NCI-H460 (cell line): ENCODE measurements around the gene EDIL3. TPM values are rescaled to one million over a fixed set of nuclear protein-coding genes. Genes with fewer than 3 reads are reported as not detected.
"Not testable (repeated sequence)": the region's sequence is repeated elsewhere in the genome, so short reads cannot be mapped to it uniquely, and the experiment has no call there.

ENCODE experiments used
- DNase-seq: peaks from one replicate; pipeline ENCODE4 v3.0.0-alpha.2; 2016; ENCODE audit warnings: low read depth; ENCODE audit errors: extremely low read depth
- total RNA-seq: library from RNA; depleted of rRNA; stranded (reverse); fragments of >200 nt; shearing (Covaris generic); gene quantifications from 2 replicates; pipeline ENCODE4 v1.2.3, GENCODE V29; 2014

The EDIL3 gene
- total RNA-seq, 1 experiment from 2014 or later: 39.4 TPM

GRCh38 chr5:84379749-84380148 lies 4.9 kb downstream of the EDIL3 start:
- no peak for DNase-seq

DNA sequence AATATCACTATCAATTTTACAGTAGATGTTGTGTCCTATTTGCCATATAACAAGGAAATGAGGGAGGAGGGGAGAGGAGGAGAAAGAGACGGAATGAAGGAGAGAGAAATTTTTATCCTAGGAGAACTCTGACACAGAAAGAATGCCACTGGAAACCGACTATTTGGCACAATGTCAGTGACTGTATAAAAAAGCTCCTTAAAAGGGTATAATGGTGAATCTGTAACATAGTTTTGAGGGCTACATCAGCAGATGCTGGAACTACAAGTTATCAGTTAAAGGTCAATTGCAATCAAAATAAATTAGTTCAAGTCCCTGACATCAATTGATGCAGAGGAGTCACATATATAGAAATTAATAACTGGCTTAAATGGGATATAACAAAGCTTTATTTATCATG lies 5.7 kb downstream of the EDIL3 start:
- no peak for DNase-seq

- DNase-seq: no peak
These were observed 6.3 kb downstream of the EDIL3 start for GRCh38 chr5:84378420-84378819.

- no peak for DNase-seq
These were observed 8.3 kb downstream of the EDIL3 start for GRCh38 chr5:84376346-84376745.

- DNase-seq: no peak
These were observed 10.1 kb downstream of the EDIL3 start for GRCh38 chr5:84374568-84374967.

GRCh38 chr5:84373506-84373905 lies 11.2 kb downstream of the EDIL3 start:
- no peak for DNase-seq

- DNase-seq: no peak
These were observed 12.5 kb downstream of the EDIL3 start for GRCh38 chr5:84372066-84372695.

- no peak for DNase-seq
These were observed 14.5 kb downstream of the EDIL3 start for GRCh38 chr5:84370176-84370575.

DNA sequence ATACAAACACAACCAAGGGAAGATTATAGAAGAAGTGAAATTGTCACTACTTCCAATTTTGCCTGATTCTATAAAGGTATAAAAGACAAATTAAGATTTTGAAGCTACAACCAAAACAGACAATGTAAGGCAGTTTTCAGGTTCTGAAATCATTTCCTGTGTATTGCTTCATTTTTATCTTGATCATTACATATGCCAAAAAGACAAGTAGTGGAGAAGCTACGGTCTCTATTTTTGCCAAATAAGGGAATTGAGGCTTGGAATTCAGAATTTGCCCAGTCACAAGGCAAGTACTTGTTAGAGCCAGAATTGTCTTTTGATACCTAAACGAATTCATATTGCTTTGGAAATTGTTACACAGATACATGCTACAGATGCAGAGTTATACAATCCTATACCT lies 20.6 kb downstream of the EDIL3 start:
- no peak for DNase-seq

DNA sequence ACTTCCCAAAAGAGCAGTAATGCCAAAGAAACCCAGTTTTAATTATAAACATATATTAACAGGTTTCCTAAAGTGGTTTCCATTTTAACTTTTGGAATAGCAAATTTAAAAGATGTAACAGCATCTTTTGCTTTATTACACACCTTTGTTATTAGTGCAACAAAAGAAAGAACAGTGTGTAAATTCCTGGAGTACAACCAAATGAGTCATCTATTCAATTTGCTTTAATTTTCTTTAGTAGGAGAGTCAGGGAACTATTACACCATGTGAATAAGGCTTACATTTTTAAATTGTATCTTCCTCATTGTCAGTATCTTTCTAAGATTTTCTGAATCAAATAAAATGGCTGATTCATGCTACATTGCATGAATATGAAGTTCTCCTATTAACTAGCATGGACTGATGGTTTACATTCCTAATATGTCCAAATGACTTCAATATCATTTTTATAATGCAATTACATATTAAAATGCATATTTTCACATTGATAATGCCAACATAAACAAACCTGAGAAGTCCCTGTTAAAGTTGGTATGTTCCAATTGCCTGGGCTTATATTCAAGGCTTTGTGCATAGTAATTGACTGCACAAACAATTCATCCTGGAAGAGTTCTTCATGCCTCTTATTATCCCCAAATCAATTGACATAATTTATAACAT lies 22.5 kb downstream of the EDIL3 start:
- no peak for DNase-seq

- no peak for DNase-seq
These were observed 23.1 kb downstream of the EDIL3 start for GRCh38 chr5:84361572-84361971.

DNA sequence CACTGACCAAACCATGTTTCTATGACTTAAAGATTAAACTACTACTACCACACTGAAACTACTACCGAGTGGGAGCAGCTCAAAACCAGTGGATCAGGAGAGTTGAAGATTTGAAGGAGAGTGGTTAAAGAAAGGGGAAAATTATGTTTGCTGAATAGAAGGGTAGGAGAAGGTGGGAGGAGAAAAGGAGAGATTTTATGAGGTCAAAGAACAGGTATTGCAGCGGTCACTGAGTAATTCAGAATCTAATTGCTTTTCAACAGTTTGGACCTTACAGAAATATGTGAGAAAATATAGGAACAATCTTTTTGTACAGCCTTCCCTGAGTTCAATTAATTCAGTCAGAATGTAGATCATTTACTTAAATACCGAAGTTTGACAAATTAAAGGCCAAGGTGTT lies 24.6 kb downstream of the EDIL3 start:
- DNase-seq: no peak

- DNase-seq: no peak
These were observed 30.6 kb downstream of the EDIL3 start for GRCh38 chr5:84354101-84354500.

GRCh38 chr5:84344788-84345187 lies 39.9 kb downstream of the EDIL3 start:
- DNase-seq: no peak

- DNase-seq: no peak
These were observed 41.5 kb downstream of the EDIL3 start for GRCh38 chr5:84343171-84343570.

- no peak for DNase-seq
These were observed 52.6 kb downstream of the EDIL3 start for GRCh38 chr5:84332106-84332505.

DNA sequence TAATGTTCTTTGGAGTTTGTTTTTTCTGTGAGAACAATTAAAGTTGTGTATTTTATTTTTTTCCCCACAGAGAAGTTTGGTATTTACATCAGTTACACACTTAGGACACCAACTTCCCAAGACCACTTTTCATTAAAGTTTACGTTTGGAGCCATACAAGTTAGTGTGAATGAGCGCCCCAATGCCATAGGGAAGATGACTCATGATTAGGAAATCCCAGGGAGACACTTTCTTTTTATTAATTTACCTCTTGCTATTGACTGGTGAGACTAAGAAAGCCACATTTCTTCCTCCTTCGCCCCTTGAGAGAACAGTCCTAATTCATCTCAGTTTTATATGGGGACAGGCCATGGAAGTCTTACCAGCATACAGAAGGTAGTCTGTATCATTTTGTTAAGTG lies 57.1 kb downstream of the EDIL3 start:
- no peak for DNase-seq

DNA sequence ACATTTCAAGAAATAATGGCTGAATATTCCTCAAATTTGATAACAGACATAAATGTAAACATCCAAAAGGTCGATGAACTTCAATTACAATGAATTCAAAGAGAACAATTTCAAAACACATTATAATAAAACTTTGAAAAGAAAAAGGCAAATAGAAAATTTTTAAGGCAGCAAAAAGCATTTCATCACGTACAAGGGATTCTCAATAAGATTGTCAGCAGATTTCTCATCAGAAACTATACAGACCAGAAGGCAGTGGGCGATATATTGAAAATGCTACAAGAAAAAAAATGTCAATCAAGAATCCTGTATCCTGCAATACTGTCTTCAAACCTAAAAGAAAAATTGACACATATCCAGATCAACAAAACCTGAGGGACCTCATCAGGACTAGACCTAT lies 62.0 kb downstream of the EDIL3 start:
- no peak for DNase-seq

- DNase-seq: not testable (repeated sequence)
These were observed 66.9 kb downstream of the EDIL3 start for GRCh38 chr5:84317826-84318225.

GRCh38 chr5:84312280-84312679 lies 72.4 kb downstream of the EDIL3 start:
- not testable (repeated sequence) for DNase-seq

DNA sequence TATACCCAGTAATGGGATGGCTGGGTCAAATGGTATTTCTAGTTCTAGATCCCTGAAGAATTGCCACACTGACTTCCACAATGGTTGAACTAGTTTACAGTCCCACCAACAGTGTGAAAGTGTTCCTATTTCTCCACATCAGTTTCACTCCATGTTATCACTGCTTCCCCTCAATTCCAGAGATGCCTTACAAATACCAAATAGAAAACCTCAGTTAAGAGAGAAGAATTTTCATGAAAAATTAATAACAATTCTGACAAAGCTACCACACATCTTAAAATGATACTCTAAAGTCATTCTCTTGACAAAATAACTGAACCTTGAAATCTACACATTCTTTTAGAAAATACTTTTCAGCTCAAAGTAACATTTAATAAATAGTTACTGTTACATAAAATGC lies 74.8 kb downstream of the EDIL3 start:
- DNase-seq: not testable (repeated sequence)

DNA sequence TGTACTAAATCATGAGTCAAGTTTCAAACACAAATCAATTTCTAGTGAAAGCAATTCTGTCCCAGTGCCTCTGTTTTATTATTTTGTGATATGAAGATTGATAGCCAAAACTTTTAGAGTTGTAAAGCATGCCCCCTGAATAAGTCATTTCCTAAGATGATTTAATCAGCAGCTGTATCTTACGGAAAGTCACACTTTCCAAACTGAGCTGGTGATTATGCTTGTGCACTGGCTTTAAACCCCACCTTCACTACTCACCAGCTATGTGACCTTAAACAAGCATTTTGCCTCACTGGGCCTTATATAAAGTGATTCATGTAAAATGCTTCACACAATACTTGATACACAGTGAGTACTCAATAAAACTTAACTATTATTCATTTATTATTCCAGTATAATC lies 78.1 kb downstream of the EDIL3 start:
- DNase-seq: no peak

DNA sequence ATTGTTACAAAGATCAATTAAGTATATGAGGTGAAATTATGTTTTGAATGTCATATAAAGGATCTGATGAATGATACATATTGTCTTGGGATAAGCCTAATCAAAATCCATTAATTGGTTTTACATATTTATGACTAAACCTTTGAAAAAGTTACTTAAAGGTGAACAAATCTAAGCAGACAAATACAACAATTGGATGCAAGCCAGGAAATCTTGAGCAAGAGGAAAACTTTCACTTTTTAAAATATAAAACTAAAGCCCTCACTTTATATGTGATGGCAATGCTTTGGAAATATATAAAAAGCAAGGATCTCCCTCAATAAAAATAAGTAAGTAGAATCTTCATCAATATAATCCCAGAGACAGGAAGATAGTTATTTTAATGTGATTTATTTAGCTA lies 80.1 kb downstream of the EDIL3 start:
- DNase-seq: no peak
